A673 (cell line): ENCODE results near the gene TMEM109. TPM values are rescaled to one million over a fixed set of nuclear protein-coding genes. Genes with fewer than 3 reads are reported as not detected.

Experiments
- BruUV-seq: library from RNA; stranded (reverse); fragments of 400-500 nt; replicated peaks from 2 replicates; lab custom pipeline; 2021; lab: Mats Ljungman, UMichigan
- CTCF ChIA-PET: fragments of 300-600 bp; sonication (Branson Sonifier 250); formaldehyde crosslinking; loops from one replicate; lab custom pipeline; 2022; ENCODE audit warnings: antibody characterized with exemption; lab: Charles Lee
- POLR2A ChIA-PET: fragments of 300-600 bp; sonication (Branson Sonifier 250); formaldehyde crosslinking; loops from one replicate; lab custom pipeline; 2022; ENCODE audit warnings: antibody characterized with exemption; ENCODE audit not compliant: low non-redundant PET; lab: Charles Lee
- DNase-seq: peaks from one replicate; pipeline ENCODE4 v3.0.0-alpha.2; 2015; ENCODE audit warnings: low spot score
- H3K27ac ChIP-seq: fragments of 200-600 bp; sonication (generic); 2 replicates; pipeline ENCODE4 v1.5.1; 2016; ENCODE audit warnings: mixed run types, low read depth, mild to moderate bottlenecking, mixed read lengths, antibody characterized with exemption, low read length; ENCODE audit not compliant: poor library complexity, severe bottlenecking
- H3K27me3 ChIP-seq: fragments of 200-600 bp; sonication (generic); replicated peaks from 2 replicates; pipeline ENCODE4 v1.6.1; 2017; ENCODE audit warnings: mixed run types, low read depth, mild to moderate bottlenecking, mixed read lengths, antibody characterized with exemption, low read length; ENCODE audit not compliant: insufficient read depth, poor library complexity
- H3K36me3 ChIP-seq: fragments of 200-600 bp; sonication (generic); 2 replicates; pipeline ENCODE4 v1.6.1; 2016; ENCODE audit warnings: mixed run types, mild to moderate bottlenecking, mixed read lengths, antibody characterized with exemption, low read length; ENCODE audit not compliant: insufficient read depth, poor library complexity, severe bottlenecking
- H3K4me1 ChIP-seq: fragments of 200-600 bp; sonication (generic); 2 replicates; pipeline ENCODE4 v1.6.1; 2017; ENCODE audit warnings: mixed run types, mild to moderate bottlenecking, mixed read lengths, antibody characterized with exemption, low read length; ENCODE audit not compliant: insufficient read depth, poor library complexity, severe bottlenecking
- H3K4me3 ChIP-seq: fragments of 200-600 bp; sonication (generic); 2 replicates; pipeline ENCODE4 v1.5.1; 2016; ENCODE audit warnings: low read depth, mixed run types, mild to moderate bottlenecking, mixed read lengths, low read length; ENCODE audit not compliant: poor library complexity, severe bottlenecking
- H3K9me3 ChIP-seq: fragments of 200-600 bp; sonication (generic); 2 replicates; pipeline ENCODE4 v1.6.1; 2016; ENCODE audit warnings: mixed run types, low read depth, mild to moderate bottlenecking, mixed read lengths, antibody characterized with exemption, low read length; ENCODE audit not compliant: poor library complexity, severe bottlenecking
- EZH2 ChIP-seq: fragments of 200-600 bp; sonication (generic); IDR thresholded peaks from 2 replicates; pipeline ENCODE4 v1.6.1; 2017; ENCODE audit warnings: borderline replicate concordance, low read depth, mild to moderate bottlenecking, mixed read lengths, antibody characterized with exemption, low read length; ENCODE audit not compliant: poor library complexity, severe bottlenecking
- intact Hi-C: fragments of 100-400 bp; cut with micrococcal nuclease; formaldehyde crosslinking; loops from one replicate; pipeline ENCODE4 v1.10.0; 2022; ENCODE audit not compliant: unreplicated experiment
- total RNA-seq: library from RNA; stranded (reverse); gene quantifications from 2 replicates; pipeline ENCODE4 v1.2.3, GENCODE V29; 2021
- TF ChIP-seq, protein P1 (sequence below): fragments of 300-800, 200-600 bp; sonication (generic); conservative IDR thresholded peaks from 2 replicates; pipeline ENCODE4 v1.5.1; 2017; ENCODE audit warnings: low read depth, mild to moderate bottlenecking, antibody characterized with exemption, low read length, moderate library complexity, mixed read lengths

TMEM109 gene
- total RNA-seq, 1 experiment from 2014 or later = 169 TPM

GRCh38 chr11:60944490-60945294 lies 30.7 kb downstream of the TMEM109 start:
- no TSS peak for BruUV-seq
- no peak overlapping the region for H3K4me3 ChIP-seq
- intact Hi-C loops = no loop called here
- CTCF ChIA-PET = no interaction called here
- H3K36me3 ChIP-seq = no peaks in the 10 kb centered on the region
- H3K27me3 ChIP-seq = no peaks in the 10 kb centered on the region
- TF ChIP-seq EZH2 = no peak
- TF ChIP-seq, protein P1, sequence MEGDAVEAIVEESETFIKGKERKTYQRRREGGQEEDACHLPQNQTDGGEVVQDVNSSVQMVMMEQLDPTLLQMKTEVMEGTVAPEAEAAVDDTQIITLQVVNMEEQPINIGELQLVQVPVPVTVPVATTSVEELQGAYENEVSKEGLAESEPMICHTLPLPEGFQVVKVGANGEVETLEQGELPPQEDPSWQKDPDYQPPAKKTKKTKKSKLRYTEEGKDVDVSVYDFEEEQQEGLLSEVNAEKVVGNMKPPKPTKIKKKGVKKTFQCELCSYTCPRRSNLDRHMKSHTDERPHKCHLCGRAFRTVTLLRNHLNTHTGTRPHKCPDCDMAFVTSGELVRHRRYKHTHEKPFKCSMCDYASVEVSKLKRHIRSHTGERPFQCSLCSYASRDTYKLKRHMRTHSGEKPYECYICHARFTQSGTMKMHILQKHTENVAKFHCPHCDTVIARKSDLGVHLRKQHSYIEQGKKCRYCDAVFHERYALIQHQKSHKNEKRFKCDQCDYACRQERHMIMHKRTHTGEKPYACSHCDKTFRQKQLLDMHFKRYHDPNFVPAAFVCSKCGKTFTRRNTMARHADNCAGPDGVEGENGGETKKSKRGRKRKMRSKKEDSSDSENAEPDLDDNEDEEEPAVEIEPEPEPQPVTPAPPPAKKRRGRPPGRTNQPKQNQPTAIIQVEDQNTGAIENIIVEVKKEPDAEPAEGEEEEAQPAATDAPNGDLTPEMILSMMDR = peak; percentile 35; the same call in 1 of the 2 replicates
- no peaks in the 10 kb centered on the region for H3K9me3 ChIP-seq
- DNase-seq = no peak
- H3K4me1 ChIP-seq = no peaks in the 10 kb centered on the region
- POLR2A ChIA-PET = no interaction called here
- H3K27ac ChIP-seq = no peak overlapping the region

GRCh38 chr11:60945295-60945667 lies 31.3 kb downstream of the TMEM109 start:
- no peak for DNase-seq
- no peaks in the 10 kb centered on the region for H3K36me3 ChIP-seq
- TF ChIP-seq EZH2 = no peak
- TF ChIP-seq, protein P1 = no peak

DNA sequence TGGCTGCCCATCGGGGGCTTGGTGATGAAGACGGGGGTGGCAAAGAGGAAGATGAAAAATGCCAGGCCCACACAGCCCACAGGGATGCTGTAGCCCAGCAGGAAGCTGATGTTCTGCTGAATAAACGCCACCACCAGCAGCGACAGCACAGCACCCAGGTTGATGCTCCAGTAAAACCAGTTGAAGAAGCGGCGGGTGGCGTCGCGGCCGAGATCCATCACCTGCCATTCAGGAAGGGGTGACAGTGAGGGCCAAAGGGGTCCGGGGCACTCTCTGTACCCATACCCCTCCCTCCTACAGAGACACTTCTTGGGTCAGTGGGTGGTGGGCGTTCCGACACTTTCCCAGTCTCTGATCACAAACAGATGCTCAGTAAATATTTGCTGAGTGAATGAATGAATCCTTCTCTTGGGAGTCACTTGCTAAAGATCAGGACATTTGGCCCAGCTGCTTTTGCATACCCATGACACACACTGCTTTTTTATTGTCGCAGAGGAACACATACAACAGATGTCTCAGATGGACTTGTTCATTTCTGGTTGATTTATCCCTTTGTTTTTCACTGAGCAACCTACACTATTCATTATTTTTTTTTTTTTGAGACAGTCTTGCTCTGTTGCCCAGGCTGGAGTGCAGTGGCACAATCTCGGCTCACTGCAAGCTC lies 32.8 kb downstream of the TMEM109 start:
- no peak overlapping the region for H3K27ac ChIP-seq
- no peaks in the 10 kb centered on the region for H3K9me3 ChIP-seq
- ChIA-PET POLR2A (no interaction called here), CTCF (no interaction called here)
- no TSS peak for BruUV-seq
- H3K27me3 ChIP-seq = no peaks in the 10 kb centered on the region
- no peak for DNase-seq
- no peak overlapping the region for H3K4me3 ChIP-seq
- no peaks in the 10 kb centered on the region for H3K36me3 ChIP-seq
- H3K4me1 ChIP-seq = no peaks in the 10 kb centered on the region
- TF ChIP-seq EZH2 = no peak
- TF ChIP-seq, protein P1 = no peak
- intact Hi-C loops = no loop called here

More at GRCh38 chr11:60945295-60945667, 31.3 kb downstream of the TMEM109 start:
- no peak overlapping the region for H3K4me3 ChIP-seq
- intact Hi-C loops = no loop called here
- H3K27me3 ChIP-seq = no peaks in the 10 kb centered on the region
- no peak overlapping the region for H3K27ac ChIP-seq
- no peaks in the 10 kb centered on the region for H3K4me1 ChIP-seq
- CTCF ChIA-PET = no interaction called here
- POLR2A ChIA-PET = no interaction called here
- no TSS peak for BruUV-seq
- no peaks in the 10 kb centered on the region for H3K9me3 ChIP-seq
